Hepatic stellate cell (primary cell): ENCODE results near the gene IVNS1ABP.
A peak's percentile ranks its signal among the peaks of the same experiment; 100 is the strongest.
"Not testable (repeated sequence)": the region's sequence is repeated elsewhere in the genome, so short reads cannot be mapped to it uniquely, and the experiment has no call there.

Source experiments
- DNase-seq: peaks from one replicate; pipeline ENCODE4 v3.0.0; 2011; ENCODE audit warnings: low spot score

IVNS1ABP gene

DNA sequence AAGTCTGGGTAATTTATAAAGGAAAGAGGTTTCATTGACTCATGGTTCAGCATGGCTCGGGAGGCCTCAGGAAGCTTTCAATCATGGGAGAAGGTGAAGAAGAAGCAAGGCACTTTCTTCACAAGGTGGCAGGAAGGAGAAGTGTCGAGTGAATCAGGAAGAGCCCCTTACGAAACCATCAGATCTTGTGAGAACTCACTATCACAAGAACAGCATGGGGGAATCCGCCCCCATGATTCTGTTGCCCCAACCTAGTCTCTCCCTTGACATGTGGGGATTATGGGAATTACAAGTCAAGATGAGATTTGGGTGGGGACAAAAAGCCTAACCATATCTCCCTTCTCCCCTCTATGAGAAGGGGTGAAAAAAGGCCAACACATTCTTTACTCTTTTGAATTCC lies 11.2 kb upstream of the IVNS1ABP start:
- DNase-seq, result no peak

DNA sequence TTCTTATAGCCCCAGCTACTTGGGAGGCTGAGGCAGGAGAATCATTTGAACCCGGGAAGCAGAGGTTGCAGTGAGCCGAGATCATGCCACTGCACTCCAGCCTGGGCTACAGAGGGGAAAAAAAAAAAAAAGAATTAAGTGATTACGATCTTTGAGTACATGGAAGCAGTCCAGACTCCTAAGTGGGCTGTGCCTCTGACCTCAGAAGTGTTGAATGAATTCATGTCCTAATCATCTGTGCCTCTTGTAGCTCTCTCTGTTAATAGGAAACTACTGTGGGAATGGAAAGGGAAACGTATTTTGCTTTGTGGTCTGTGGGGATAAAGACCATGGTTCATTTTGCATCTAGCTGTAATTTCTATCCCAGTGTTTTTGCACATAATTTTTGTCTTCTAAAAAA lies 8.4 kb upstream of the IVNS1ABP start:
- no peak for DNase-seq

GRCh38 chr1:185324118-185324517 lies 7.1 kb upstream of the IVNS1ABP start:
- no peak for DNase-seq

DNA sequence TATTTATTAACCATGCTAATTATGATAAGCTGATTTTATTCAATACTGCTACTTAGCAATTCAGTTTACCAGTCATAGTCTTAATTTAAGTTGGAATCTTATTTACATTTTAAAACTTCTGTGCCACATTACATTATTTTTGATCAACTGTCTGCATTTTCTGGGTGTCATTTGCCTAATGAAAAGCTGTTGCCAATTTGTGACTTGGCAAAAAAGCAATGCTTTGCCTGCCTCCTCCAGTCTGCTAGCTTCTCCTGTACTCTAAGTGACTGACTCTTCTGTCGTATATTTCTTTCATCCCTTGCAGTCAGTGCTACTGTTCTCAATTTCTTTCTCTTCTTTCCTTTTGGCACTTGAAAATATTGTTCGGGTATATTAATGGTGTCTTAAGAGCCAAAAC lies 5.6 kb upstream of the IVNS1ABP start:
- no peak for DNase-seq

- not testable (repeated sequence) for DNase-seq
These were observed 4.7 kb upstream of the IVNS1ABP start for GRCh38 chr1:185321653-185322221.

GRCh38 chr1:185321104-185321503 lies 4.1 kb upstream of the IVNS1ABP start:
- DNase-seq, result not testable (repeated sequence)

- no peak for DNase-seq
These were observed 2.1 kb upstream of the IVNS1ABP start for GRCh38 chr1:185319139-185319475.

DNA sequence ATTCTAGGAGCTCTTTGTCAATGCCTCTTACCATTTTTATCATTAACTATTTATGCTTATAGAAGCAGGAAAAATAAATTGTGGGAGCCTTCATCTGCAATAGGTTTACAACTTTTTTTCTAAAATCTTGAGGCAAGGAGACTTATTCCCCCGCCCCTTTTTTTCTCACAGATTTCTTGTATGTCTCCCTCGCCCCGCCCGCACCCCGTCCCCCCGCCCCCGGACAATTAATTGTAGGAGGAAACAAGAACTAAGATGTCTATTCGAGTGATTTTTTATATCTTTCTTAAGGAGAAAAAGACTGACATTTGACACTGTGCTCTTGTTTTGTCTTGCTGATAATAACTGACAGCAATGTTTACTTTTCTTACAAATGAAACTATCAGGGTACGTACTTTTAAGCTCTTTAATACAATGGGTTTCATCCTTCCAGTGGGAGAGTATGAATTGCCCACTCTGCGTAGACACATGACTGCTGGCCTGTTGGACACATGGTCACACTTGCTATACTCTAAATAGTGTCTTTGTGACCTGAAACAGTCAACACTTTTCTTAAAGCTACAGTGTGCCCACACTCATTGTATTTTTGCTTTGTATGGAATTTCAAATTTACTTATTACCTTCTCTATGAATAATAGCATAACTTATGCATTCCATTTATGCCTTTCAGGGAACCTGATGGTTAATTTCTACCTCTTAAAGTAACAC lies 1.5 kb upstream of the IVNS1ABP start:
- DNase-seq, result no peak

DNA sequence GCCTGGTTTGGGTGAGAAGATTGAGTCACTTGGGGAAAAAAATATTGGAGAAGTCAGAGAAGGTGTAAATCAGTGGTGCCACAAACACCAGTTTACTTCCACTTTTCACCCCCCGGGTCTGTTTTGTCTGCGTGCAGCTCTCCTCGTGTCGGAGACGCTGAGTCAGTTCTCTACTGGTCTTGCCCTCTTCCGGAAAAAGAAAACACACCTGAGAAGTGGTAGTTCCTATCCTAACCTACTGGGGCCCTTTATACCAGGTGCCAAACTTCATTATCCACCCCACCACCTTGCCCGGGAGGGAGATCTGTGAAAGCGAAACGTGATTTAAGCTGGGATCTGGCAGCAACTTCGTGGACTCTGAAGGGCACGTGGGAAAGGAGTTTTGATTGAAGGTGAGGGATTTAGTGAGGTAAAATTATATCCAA lies 855 bp upstream of the IVNS1ABP start:
- no peak for DNase-seq

- peak; percentile 88 for DNase-seq
These were observed 645 bp downstream of the IVNS1ABP start for GRCh38 chr1:185316163-185317033.

- DNase-seq, result no peak
These were observed 1.5 kb downstream of the IVNS1ABP start for GRCh38 chr1:185315445-185316071.

GRCh38 chr1:185314411-185314810 lies 2.6 kb downstream of the IVNS1ABP start:
- DNase-seq, result no peak

- no peak for DNase-seq
These were observed 4.5 kb downstream of the IVNS1ABP start for GRCh38 chr1:185312361-185313138.

DNA sequence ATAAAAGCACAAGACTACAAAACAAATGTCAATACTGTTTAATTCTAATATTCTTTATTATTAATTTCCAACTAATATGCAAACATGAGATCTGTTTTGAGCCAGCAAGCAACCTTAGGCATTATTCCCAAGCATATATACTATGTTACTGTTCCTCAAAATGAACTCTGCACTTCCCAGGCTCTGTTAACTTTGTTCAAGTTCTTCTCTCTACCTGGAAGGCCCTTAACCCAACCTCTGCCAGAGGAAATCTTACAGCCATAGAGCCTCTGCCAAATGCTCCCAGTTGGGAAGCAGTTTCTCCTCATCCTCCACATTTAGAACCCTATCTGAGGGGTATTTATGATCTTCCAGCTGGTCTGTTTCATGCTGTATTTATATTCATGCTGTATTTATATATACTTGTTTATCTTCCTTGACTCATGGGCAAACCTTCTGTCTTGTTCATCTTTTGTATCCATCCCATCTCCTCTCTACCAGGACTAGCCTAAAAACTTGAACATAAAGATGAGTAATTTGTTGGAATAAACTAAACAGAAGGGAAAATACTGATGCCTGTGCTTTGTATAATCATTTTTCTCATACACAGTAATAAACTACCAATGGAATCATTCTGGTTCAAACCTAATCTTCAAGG lies 5.3 kb downstream of the IVNS1ABP start:
- DNase-seq, result no peak

GRCh38 chr1:185309566-185309965 lies 7.5 kb downstream of the IVNS1ABP start:
- DNase-seq, result no peak

DNA sequence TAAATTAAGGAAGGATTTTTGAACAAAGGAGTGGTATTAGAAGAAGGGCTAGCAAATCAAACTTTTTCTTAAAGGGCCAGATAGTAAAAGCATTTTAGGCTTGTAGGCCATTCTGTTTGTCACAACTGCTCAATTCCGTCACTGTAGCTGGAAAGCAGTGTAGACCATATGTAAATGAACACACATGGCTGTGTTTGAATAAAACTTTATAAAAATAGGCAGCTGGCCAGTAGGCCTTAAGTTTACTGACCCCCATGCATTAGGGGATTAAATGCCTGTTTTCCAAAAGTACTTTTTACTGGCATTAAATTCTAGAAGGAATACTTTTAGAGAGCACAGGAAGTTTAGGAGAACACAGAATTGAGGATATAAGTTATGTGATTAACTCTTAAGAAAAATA lies 8.9 kb downstream of the IVNS1ABP start:
- DNase-seq, result no peak

DNA sequence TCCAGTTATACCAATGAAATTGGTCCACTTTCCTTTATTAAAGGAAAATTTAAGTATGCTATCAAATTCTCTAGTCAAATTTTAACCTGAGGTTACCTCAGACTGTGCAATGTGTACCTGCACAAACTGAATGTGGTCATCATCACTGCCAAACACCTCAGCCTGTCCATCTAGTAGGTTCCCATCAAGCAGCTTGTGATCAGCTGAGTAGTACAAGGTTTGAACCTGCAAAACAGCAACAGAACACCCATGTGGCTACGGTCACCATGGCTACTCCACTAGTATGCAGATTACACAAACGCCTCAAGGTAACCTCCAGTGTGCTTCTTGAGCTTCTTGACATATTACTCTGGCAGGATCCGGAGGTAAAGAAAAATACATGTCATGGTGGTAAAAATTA lies 11.6 kb downstream of the IVNS1ABP start:
- DNase-seq, result no peak

GRCh38 chr1:185300152-185300551 lies 16.9 kb downstream of the IVNS1ABP start:
- DNase-seq, result no peak

- DNase-seq, result no peak
These were observed 19.1 kb downstream of the IVNS1ABP start for GRCh38 chr1:185297982-185298381.

GRCh38 chr1:185295091-185295490 lies 22.0 kb downstream of the IVNS1ABP start:
- DNase-seq, result no peak

GRCh38 chr1:185293967-185294542 lies 23.0 kb downstream of the IVNS1ABP start:
- no peak for DNase-seq
